ENCODE measurements around the gene MRPL11. TPM values are rescaled to one million over a fixed set of nuclear protein-coding genes. Genes with fewer than 3 reads are reported as not detected.

The MRPL11 gene
- total RNA-seq, 3 donors from 2014 or later (not counting 1 experiment from before 2014, with no cell fraction given), result 20.7 to 24.2 (median 23.9) TPM

DNA sequence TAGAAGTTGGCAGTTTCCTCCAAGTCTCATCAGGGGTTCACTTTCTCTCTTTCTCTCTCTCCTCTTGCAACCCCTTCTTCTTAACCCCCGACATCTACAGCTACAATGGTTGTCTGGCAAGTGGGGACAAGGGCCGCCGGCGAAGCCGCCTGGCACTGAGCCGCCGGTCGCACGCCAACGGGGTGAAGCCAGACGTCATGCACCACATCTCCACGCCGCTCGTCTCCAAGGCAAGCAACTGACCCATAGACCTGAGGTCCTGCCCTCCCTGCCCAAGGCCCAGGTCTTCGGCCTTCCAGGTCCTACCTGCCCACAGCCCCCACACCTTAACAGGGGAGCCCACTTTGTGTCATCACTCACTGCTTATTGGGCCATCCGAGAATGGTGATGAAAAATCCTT is 32.5 kb upstream of the MRPL11 start:
- peaks cover 14% of the 10 kb centered on the region for H3K4me1 ChIP-seq (ENCODE audit: control insufficient read depth, insufficient read depth, low read length)
- H3K27ac Mint-ChIP-seq, result no peak overlapping the region
- H3K9me3 Mint-ChIP-seq, result no peaks in the 10 kb centered on the region
- intact Hi-C loops (cut with micrococcal nuclease), result no loop called here
- 96% methylated on average over 16 of the region's 16 CpGs for WGBS (ENCODE audit: insufficient coverage)
- H3K4me1 Mint-ChIP-seq, result peaks cover 8 to 12% of the 10 kb centered on the region in 2 donors
- H3K36me3 Mint-ChIP-seq, result no peaks in the 10 kb centered on the region
- TF ChIP-seq, protein P1, sequence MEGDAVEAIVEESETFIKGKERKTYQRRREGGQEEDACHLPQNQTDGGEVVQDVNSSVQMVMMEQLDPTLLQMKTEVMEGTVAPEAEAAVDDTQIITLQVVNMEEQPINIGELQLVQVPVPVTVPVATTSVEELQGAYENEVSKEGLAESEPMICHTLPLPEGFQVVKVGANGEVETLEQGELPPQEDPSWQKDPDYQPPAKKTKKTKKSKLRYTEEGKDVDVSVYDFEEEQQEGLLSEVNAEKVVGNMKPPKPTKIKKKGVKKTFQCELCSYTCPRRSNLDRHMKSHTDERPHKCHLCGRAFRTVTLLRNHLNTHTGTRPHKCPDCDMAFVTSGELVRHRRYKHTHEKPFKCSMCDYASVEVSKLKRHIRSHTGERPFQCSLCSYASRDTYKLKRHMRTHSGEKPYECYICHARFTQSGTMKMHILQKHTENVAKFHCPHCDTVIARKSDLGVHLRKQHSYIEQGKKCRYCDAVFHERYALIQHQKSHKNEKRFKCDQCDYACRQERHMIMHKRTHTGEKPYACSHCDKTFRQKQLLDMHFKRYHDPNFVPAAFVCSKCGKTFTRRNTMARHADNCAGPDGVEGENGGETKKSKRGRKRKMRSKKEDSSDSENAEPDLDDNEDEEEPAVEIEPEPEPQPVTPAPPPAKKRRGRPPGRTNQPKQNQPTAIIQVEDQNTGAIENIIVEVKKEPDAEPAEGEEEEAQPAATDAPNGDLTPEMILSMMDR (IDR thresholded peaks at IDR 0.05), result no peak
- H3K27ac ChIP-seq (ENCODE audit: low read length), result no peak overlapping the region
- DNase-seq (no peak), ATAC-seq (no peak)
- no peak overlapping the region for H3K4me3 Mint-ChIP-seq
- H3K27me3 Mint-ChIP-seq (ENCODE audit: low read depth in 2 of 2), result no peaks in the 10 kb centered on the region
- no peaks in the 10 kb centered on the region for H3K36me3 ChIP-seq (ENCODE audit: control insufficient read depth, insufficient read depth, low read length)
- no peaks in the 10 kb centered on the region for H3K9me3 ChIP-seq (ENCODE audit: control insufficient read depth, insufficient read depth, low read length)
- no peak overlapping the region for H3K4me3 ChIP-seq (ENCODE audit: low read length)
- no peaks in the 10 kb centered on the region for H3K27me3 ChIP-seq (ENCODE audit: control insufficient read depth, insufficient read depth, low read length)

- no peaks in the 10 kb centered on the region for H3K9me3 Mint-ChIP-seq
- 94% methylated on average over 3 of the region's 3 CpGs for WGBS (ENCODE audit: insufficient coverage)
- Histone ChIP-seq H3K27ac (ENCODE audit: low read length) (no peak overlapping the region), H3K4me3 (ENCODE audit: low read length) (no peak overlapping the region), H3K27me3 (ENCODE audit: control insufficient read depth, insufficient read depth, low read length) (no peaks in the 10 kb centered on the region), H3K9me3 (ENCODE audit: control insufficient read depth, insufficient read depth, low read length) (no peaks in the 10 kb centered on the region), H3K4me1 (ENCODE audit: control insufficient read depth, insufficient read depth, low read length) (peaks cover 20% of the 10 kb centered on the region), H3K36me3 (ENCODE audit: control insufficient read depth, insufficient read depth, low read length) (no peaks in the 10 kb centered on the region)
- ATAC-seq, result no peak
- H3K36me3 Mint-ChIP-seq, result no peaks in the 10 kb centered on the region
- H3K4me1 Mint-ChIP-seq, result peaks cover 13 to 21% of the 10 kb centered on the region in 2 donors
- DNase-seq, result no peak
- TF ChIP-seq, protein P1 (IDR thresholded peaks at IDR 0.05), result no peak
- intact Hi-C loops (cut with micrococcal nuclease), result no loop called here
- no peak overlapping the region for H3K27ac Mint-ChIP-seq
- no peak overlapping the region for H3K4me3 Mint-ChIP-seq
- H3K27me3 Mint-ChIP-seq (ENCODE audit: low read depth in 2 of 2), result no peaks in the 10 kb centered on the region
Measured at GRCh38 chr11:66470015-66470414, 31.4 kb upstream of the MRPL11 start.

GRCh38 chr11:66469441-66469840 is 30.8 kb upstream of the MRPL11 start:
- Histone ChIP-seq H3K27me3 (ENCODE audit: control insufficient read depth, insufficient read depth, low read length) (no peaks in the 10 kb centered on the region), H3K9me3 (ENCODE audit: control insufficient read depth, insufficient read depth, low read length) (no peaks in the 10 kb centered on the region), H3K4me3 (ENCODE audit: low read length) (no peak overlapping the region), H3K36me3 (ENCODE audit: control insufficient read depth, insufficient read depth, low read length) (no peaks in the 10 kb centered on the region), H3K4me1 (ENCODE audit: control insufficient read depth, insufficient read depth, low read length) (peaks cover 20% of the 10 kb centered on the region), H3K27ac (ENCODE audit: low read length) (no peak overlapping the region)
- no peaks in the 10 kb centered on the region for H3K36me3 Mint-ChIP-seq
- no peak overlapping the region for H3K27ac Mint-ChIP-seq
- DNase-seq (no peak), ATAC-seq (no peak)
- no peak overlapping the region for H3K4me3 Mint-ChIP-seq
- intact Hi-C loops (cut with micrococcal nuclease), result no loop called here
- TF ChIP-seq, protein P1 (IDR thresholded peaks at IDR 0.05), result no peak
- H3K4me1 Mint-ChIP-seq, result peaks cover 13 to 21% of the 10 kb centered on the region in 2 donors
- WGBS (ENCODE audit: insufficient coverage), result 100% methylated on average over 1 of the region's 1 CpG
- H3K27me3 Mint-ChIP-seq (ENCODE audit: low read depth in 2 of 2), result no peaks in the 10 kb centered on the region
- H3K9me3 Mint-ChIP-seq, result no peaks in the 10 kb centered on the region

DNA sequence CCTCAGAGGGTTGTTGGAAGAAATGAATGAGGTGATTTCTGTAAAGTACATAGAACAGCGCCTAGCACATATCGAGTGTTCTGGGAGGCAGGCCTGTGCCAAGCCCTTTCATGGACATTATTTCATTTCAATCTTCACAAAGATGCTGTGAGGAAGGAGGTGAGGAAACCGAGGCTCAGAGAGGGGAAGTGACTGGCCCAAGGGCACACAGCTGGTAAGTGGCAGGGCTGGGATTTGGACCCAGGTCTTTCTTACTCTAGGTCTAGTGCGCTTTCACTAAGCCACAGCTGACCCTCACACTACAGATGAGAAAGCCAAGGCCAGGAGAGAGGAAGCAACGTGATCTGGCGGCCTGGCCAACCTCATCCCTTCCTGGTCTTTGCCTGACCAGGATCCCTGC is 30.0 kb upstream of the MRPL11 start:
- no peaks in the 10 kb centered on the region for H3K36me3 Mint-ChIP-seq
- no peak for ATAC-seq
- WGBS (ENCODE audit: insufficient coverage), result 96% methylated on average over 5 of the region's 6 CpGs

More for the DNA sequence above, 30.0 kb upstream of the MRPL11 start:
- no peaks in the 10 kb centered on the region for H3K27me3 Mint-ChIP-seq (ENCODE audit: low read depth in 2 of 2)
- no peak overlapping the region for H3K4me3 ChIP-seq (ENCODE audit: low read length)
- no peak overlapping the region for H3K27ac ChIP-seq (ENCODE audit: low read length)
- TF ChIP-seq, protein P1 (IDR thresholded peaks at IDR 0.05), result no peak
- DNase-seq, result no peak
- H3K9me3 Mint-ChIP-seq, result no peaks in the 10 kb centered on the region
- no peak overlapping the region for H3K27ac Mint-ChIP-seq
- peaks cover 13 to 21% of the 10 kb centered on the region in 2 donors for H3K4me1 Mint-ChIP-seq
- H3K4me3 Mint-ChIP-seq, result peak overlapping the region; percentile 67
- no peaks in the 10 kb centered on the region for H3K27me3 ChIP-seq (ENCODE audit: control insufficient read depth, insufficient read depth, low read length)
- H3K36me3 ChIP-seq (ENCODE audit: control insufficient read depth, insufficient read depth, low read length), result no peaks in the 10 kb centered on the region
- H3K9me3 ChIP-seq (ENCODE audit: control insufficient read depth, insufficient read depth, low read length), result no peaks in the 10 kb centered on the region
- intact Hi-C loops (cut with micrococcal nuclease), result no loop called here
- H3K4me1 ChIP-seq (ENCODE audit: control insufficient read depth, insufficient read depth, low read length), result peaks cover 20% of the 10 kb centered on the region

All from natural killer cell (primary cell).